ENCODE results near the gene MTHFD1. TPM values are rescaled to one million over a fixed set of nuclear protein-coding genes. Genes with fewer than 3 reads are reported as not detected.
A peak's percentile ranks its signal among the peaks of the same experiment; 100 is the strongest.

MTHFD1 gene
- total RNA-seq, 1 donor from 2014 or later = 63.8 TPM

DNA sequence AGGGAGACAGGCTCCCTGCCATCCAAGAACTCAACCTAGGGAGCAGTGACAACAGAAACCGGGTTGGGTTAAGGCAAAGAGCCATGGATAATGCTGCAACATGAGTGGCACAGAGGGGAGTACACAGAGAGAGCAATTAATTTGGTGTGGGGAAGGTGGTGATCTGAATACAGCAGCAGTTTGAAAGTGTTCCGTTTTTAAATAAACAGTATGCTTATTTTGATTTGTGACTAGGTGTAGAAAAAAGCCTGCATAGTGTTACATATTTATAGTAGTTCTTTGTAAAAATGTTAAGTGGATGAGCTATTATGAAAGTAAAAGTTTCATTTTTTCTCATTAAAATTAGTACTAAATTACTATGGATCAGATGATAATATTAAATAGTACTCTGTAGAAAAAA lies 85.9 kb downstream of the MTHFD1 start:
- ATAC-seq (ENCODE audit: poor library complexity) (no peak), DNase-seq (no peak)
- intact Hi-C loops (cut with DNase I) = no loop called here

DNA sequence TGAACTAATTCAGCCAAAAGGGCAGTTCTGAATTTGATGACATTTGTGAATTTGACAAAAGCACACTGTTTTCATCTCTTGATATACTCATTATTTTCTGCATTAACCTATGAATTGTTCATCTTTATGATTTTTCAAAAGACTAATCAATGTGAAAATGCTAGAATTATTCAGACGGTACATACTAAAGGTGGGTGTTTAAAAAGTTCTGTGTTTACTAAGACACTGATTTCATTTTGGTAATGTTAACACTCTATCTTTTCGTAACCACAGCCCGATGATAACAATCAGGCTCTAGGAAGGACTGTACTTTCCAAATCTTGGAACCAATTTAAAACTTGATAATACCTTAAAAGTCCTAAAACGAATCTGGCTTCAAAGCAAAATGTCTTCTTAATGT lies 86.5 kb downstream of the MTHFD1 start:
- no peak for DNase-seq
- no peak for ATAC-seq (ENCODE audit: poor library complexity)
- intact Hi-C loops (cut with DNase I) = no loop called here

GRCh38 chr14:64475585-64476273 lies 87.6 kb downstream of the MTHFD1 start:
- intact Hi-C loops (cut with DNase I) = no loop called here
- ATAC-seq (ENCODE audit: poor library complexity) (no peak), DNase-seq (no peak)

DNA sequence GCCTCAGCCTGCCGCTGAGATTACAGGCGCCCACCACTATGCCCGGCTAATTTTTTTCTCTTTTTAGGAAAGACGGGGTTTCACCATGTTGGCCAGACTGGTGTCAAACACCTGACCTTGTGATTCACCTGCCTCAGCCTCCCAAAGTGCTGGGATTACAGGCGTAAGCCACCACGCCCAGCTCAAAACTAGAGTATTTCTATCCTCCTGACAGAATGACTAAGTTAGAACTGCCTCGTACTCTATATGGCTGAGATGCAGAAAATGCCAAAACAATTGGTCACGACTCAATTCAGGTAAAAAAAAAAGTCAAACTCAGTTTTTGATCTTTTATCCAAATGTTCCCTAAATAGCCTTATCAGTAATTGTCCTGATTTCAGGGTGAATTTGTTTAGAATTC lies 88.3 kb downstream of the MTHFD1 start:
- ATAC-seq (ENCODE audit: poor library complexity) = no peak
- DNase-seq = no peak
- intact Hi-C loops (cut with DNase I) = no loop called here

DNA sequence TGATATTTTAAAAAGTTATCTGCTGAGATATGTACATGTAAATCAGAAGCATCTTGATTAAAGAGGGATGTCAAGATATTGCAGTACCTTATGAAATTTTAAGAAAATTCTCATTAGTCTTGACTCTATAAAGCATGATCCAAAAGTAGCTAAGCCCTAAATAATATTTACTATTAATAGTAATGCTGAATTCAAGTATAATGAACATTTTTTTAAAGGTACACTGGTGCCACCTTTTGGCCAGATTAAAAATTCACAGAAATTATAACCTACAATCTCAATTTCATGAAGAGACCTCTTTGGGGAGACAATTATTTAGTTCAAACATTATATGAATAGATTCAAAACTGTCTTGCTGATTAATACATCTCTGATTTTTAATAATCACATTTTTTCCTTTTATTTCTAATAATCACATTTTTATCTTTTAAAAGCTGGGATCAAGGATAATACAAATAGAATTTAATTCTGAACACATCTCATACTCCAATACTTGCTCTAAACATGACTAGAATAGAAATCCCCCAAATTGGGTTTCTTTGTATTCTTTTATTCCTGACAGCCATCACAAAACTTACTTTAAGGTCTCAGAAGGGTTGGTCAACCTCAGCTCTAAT lies 90.6 kb downstream of the MTHFD1 start:
- intact Hi-C loops (cut with DNase I) = no loop called here
- DNase-seq = no peak

DNA sequence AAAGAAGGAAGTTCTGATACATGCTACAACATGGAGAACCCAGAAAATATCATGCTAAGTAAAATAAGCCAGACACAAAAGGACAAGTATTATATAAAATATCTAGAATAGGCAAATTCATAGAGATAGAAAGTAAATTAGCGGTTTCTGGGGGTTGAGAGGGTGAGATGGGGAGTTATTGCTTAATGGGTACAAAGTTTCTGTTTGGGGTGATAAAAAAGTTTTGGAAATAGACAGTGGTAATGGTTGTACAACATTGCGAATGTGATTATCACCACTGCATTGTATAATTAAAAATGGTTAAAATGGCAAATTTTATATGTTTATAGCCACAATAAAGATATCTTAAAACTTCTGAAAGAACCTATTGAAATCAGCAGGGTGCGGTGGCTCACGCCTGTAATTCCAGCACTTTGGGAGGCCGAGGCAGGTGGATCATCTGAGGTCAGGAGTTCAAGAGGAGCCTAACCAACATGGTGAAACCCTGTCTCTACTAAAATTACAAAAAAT lies 100.5 kb downstream of the MTHFD1 start:
- intact Hi-C loops (cut with DNase I) = no loop called here
- ATAC-seq (ENCODE audit: poor library complexity) (no peak), DNase-seq (no peak)

More for the DNA sequence above, 90.6 kb downstream of the MTHFD1 start:
- no peak for ATAC-seq (ENCODE audit: poor library complexity)

- intact Hi-C loops (cut with DNase I) = no loop called here
- DNase-seq (no peak), ATAC-seq (ENCODE audit: poor library complexity) (peak; percentile 29)
Measured at GRCh38 chr14:64491637-64492036, 103.5 kb downstream of the MTHFD1 start.

DNA sequence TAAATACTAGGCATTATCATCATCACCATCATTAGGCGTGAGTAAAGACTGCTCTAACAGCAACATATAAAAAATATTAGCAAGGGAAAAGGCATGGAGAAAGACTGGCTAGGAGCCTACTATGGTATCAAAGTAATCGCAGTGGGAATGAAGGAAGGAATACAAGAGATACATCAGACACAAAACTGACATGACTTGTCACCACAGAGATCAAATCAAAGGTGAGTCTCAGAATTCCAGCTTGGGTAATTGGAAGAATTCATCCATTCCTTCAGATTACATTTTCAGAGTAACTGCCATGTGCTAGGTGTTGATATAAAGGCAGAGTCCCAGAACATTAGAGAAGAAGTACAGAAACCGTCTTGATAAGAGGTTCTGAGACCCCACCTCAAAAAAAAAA lies 105.3 kb downstream of the MTHFD1 start:
- no peak for DNase-seq

GRCh38 chr14:64495252-64495651 lies 107.1 kb downstream of the MTHFD1 start:
- DNase-seq = no peak

More for the DNA sequence above, 105.3 kb downstream of the MTHFD1 start:
- ATAC-seq (ENCODE audit: poor library complexity) = no peak
- intact Hi-C loops (cut with DNase I) = no loop called here

DNA sequence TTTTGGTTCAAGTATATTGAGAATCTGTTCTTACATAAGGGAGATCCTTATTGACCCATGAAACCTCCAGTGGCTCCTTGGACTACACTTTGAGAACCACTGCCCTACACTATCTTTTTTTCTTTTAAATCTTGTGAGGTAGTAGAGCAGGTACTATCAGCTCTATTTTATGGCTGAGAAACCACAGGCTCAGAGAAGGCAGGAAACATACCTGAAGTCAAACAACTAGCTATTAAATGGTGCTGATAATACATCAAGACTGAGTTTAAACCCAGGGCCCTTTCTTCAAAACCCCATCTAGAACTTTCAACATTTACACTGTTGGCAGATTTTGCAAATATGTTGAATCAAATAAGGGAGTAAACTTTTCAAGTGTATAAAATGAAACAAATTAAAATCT lies 108.6 kb downstream of the MTHFD1 start:
- intact Hi-C loops (cut with DNase I) = no loop called here
- DNase-seq = no peak
- ATAC-seq (ENCODE audit: poor library complexity) = no peak

More at GRCh38 chr14:64495252-64495651, 107.1 kb downstream of the MTHFD1 start:
- no peak for ATAC-seq (ENCODE audit: poor library complexity)
- intact Hi-C loops (cut with DNase I) = no loop called here

DNA sequence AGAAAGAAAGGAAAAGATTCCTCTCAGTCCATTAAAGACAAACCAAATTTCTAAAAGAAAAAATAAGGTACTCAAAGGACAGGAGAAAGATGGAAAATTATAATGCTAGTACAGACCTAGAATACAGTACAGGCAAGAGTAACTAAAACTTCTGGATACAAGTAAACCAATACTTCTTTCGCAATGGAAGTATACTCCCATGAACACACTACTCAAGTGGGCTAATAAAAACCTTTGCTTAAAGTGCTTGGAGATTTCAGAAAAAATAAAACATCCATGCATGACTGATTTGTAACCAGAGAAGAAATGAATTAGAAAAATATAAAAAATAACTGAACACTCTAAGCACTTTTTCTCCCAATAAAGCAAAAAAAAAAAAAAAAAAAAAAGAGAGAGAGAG lies 111.9 kb downstream of the MTHFD1 start:
- ATAC-seq (ENCODE audit: poor library complexity) (no peak), DNase-seq (no peak)
- intact Hi-C loops (cut with DNase I) = no loop called here

DNA sequence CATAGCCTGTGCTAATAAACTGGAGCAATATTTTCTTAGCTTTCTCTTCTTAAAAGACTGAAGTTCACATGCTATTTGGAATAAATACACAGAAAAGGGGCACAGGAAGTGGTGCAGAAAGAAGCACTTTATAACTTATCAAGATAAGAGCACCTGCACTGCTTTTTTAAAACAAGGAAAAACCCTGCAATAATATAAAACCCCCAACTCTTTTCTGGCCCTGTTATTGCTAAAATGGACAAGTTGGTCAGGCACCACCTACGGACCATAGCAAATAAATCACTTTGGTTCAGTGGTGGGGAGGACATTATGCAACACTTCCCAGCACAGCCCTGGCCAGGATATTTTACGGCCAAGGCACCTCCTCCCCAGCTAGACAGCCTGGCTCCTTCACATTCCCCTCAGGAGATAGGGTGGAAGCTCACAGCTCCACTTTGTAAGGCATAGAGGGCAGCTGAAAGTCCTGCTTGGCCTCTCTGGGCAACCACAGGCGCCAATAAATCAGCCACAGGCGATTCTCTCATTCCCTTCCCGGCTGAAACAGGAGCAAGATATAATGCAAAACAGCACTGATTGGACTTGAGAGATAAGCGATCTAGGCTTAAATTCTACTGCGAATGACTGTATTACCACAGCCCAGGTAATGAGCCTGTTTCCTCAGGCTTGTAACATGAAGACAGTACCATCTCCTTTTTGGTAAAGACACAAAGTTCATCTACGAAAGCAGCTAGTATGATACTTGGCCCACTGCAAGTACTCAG lies 113.4 kb downstream of the MTHFD1 start:
- peak; percentile 19 for ATAC-seq (ENCODE audit: poor library complexity)
- intact Hi-C loops (cut with DNase I) = no loop called here
- DNase-seq = peak; percentile 70

DNA sequence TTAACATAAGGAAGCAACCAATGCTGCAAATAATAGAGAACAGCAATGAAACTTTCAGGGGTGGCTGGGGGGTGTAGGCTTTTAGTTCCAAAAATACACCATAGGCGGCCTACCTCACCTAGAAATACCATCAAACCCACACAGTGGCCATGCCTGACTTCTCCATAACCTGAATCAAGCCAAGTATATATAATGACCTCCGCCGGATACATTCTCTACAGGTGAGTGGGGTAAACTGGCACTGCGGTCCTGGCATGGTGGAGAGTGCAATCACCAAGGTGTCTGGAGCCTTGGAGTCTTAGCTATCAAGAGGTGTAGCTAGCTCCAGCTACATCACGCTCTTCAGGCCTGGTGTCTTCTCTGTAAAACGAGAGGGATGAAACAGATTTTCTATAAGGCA lies 114.3 kb downstream of the MTHFD1 start:
- ATAC-seq (ENCODE audit: poor library complexity) (no peak), DNase-seq (no peak)
- intact Hi-C loops (cut with DNase I) = no loop called here

DNA sequence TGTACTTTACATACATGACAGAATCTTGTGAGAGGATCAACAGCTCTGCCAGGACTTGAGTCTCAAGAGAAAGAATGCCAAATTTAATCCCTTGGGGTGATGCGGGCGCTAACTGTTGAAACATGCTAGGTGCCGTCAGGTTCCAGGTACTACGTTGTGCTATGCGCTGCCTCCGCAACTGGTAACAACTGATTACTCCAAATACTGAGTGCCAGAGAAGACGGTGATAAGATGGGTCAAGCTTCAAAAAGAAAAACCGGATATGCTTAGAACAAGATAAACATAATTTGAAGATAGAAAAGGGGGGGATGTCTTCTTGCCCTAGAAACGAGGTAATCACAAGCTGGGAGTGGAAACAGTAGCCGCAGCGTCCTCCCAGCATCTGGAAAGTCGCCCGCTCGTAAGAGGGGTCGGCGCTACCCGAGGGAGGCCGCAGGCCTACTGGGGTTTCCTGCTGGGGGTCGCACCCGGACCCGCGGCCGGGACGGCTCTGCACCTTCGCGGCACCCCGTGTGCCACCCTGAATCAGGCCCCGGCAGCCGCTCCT lies 114.8 kb downstream of the MTHFD1 start:
- peak; percentile 0 for ATAC-seq (ENCODE audit: poor library complexity)
- no peak for DNase-seq
- intact Hi-C loops (cut with DNase I) = no loop called here

DNA sequence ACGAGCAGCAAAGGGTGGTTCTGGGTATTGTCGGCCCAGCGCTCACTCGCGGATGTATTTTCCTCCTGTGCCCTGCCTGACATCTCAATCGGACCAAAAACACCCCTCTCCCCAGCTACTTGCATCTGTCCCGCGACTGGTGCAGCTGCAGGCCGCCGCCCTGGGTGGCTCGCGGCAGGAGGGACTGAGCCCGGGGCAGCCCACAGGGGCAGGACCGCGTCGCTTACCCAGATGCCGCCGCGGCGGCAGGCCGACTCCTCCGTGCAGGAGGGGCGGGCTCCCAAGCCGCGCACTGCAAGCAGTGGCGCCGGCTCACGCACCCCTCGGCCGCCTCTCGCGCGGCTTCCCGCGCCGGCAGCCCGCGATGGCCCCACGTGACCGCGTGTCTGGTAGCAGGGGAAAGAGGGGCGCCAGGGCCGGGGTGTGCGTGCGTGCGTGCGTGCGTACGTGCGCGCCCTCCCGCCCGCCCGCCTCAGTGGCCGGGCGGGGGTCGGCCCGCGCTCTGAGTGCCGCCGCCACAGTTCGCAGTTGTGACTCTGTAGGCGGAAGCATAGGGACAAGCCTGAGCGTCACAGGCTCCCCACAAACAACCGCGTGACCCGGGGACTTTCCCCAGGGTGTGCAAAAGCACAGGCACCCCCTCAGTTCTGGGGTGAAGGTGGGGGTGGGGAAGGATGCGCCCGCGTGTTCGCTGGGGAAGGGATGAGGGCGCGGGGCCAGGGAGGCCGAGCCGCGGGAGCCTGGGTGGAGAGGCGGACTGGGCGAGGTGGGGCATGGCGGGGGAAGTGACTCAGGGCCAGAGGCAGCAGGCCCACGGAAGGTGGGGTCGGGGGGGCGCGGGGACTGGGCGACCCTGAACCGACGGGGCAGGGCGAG lies 115.5 kb downstream of the MTHFD1 start, which contains the start of gene ZBTB25:
ZBTB25 (minus strand) TSS at position 405 of the 876 bp plus-strand sequence. CDS start 13,305 bp downstream, outside the sequence.
- intact Hi-C loops (cut with DNase I) = no loop called here
- ATAC-seq (ENCODE audit: poor library complexity) (peak; percentile 80), DNase-seq (peak; percentile 95)

GRCh38 chr14:64504310-64504896 lies 116.2 kb downstream of the MTHFD1 start, which contains the start of gene ZBTB1:
Gene ZBTB1 (plus strand): TSS chr14:64504770. CDS start chr14:64521505, 16,735 bp downstream.
- intact Hi-C loops (cut with DNase I) = no loop called here
- DNase-seq (peak; percentile 93), ATAC-seq (ENCODE audit: poor library complexity) (peak; percentile 69)

GRCh38 chr14:64504897-64505794 lies 117.0 kb downstream of the MTHFD1 start:
- ATAC-seq (ENCODE audit: poor library complexity) (peak; percentile 63), DNase-seq (peak; percentile 95)
- intact Hi-C loops (cut with DNase I) = no loop called here

Measured in Right ventricle myocardium superior (tissue), 1 donor.